ENCODE results near the gene CCT5.
"Not testable (repeated sequence)": the region's sequence is repeated elsewhere in the genome, so short reads cannot be mapped to it uniquely, and the experiment has no call there.

The CCT5 gene

DNA sequence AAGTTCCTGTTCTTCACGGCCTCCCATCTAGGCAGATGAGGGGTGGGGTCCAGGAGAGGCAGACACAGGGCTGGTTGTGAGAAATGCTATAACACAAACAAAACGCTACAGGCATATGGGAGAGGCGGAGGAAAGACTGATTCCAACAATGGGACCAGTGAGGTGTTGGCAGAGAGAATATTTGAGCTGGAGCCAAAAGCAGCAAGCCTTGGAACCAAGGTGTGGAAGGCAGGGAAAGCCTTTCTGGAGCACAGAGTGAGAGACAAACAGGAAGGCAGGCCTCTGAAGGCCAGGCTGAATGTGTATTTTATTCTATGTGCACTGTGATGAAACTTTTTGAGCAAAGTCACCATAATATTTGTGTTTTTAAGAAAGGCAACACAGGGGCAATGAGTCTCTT lies 3.3 kb upstream of the CCT5 start:
- no peak for DNase-seq (ENCODE audit: low read depth)

DNA sequence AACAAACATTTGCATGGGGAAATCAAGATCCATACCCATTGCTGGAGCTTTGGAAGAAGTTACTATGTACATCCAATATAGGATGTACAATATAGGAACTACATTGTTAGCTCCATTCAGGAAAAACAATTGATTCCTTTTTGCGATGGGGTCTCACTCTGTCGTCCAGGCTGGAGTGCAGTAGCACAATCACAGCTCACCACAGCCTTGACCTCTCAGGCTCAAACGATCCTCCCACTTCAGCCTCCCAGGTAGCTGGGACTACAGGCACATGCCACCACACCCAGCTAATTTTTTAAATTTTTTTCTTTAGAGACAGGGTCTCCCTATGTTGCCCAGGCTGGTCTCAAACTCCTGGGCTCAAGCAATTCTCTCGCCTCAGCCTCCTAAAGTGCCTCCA lies 2.9 kb upstream of the CCT5 start:
- DNase-seq (ENCODE audit: low read depth), result not testable (repeated sequence)

DNA sequence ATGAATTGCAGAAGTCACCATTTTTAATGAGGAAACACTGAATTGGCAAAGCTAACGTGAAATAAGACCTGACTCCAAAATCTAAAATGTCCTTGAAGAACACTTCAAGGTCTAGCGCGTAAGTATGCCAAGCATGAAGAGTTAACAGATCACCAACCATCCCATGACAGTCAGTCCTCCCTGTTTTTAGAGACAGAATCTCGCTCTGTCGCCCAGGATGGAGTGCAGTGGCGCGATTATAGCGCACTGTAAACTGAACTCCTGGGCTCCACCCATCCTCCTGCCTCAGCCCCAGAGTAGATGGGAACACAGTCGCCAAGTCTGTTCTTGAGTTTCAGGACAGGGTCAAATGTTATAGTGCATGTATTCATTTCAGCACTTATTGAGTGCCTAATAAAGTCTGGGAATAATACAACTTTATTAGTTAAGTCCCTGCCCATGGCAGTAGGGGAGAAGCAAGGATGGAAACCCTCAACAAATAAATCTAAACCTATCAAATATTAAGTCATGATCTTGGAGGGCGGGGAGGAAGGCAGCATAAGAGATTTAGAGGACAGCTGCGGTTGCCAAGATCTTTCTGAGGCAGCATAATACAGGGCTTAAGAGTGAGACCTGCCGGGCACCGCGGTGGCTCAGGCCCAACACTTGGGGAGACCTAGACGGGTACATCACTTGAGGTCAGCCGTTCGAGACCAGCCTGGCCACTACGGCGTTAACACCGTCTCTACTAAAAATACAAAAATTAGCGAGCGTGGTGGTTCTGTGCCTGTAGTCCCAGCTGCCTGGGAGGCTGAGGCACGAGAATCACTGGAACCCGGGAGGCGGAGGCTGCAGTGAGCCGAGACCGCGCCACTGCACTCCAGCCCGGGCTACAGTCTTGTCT lies 1.5 kb upstream of the CCT5 start:
- no peak for DNase-seq (ENCODE audit: low read depth)

DNA sequence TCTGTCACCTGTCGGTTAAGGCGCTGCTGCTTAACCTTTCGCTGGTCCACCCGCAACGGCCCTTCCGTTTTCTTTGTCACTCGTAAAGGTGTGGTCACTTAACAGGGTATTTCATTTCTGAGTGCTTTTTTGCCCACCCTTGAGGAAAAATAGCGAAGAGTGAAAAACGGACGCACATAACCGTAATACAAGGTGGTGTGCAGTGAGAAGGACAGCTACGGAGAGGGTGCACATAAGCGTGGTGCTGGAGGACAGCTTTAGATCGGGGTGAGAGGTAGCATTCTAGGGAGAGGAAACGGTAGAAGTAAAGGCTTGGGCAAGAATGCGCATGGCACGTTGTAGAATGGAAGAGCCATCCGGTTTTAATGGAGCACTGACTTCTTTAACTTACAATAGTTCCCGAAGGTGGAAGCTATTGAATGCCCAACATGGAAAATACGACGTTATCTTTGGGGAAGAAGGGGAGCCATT lies 761 bp downstream of the CCT5 start:
- peak; percentile 3 for DNase-seq (ENCODE audit: low read depth)

DNA sequence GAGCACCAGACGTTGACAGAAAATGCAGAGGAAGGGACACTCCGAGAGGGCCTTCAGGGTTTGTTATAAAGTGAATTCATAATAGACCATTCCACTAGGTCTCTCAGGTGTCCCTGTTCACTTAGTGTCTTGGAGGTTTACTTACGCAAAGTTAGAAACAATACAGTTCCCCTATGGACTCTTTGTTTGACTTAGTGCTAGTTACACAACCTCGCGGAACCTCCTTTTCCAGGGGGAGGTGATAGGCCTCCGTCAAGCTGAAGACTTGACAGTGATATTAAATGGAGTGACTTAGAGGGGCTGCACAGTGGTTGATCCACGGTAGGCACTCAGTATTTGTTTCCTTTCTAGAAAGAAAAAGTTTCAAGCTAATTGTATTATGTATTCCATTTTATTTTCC lies 1.3 kb downstream of the CCT5 start:
- DNase-seq (ENCODE audit: low read depth), result no peak

DNA sequence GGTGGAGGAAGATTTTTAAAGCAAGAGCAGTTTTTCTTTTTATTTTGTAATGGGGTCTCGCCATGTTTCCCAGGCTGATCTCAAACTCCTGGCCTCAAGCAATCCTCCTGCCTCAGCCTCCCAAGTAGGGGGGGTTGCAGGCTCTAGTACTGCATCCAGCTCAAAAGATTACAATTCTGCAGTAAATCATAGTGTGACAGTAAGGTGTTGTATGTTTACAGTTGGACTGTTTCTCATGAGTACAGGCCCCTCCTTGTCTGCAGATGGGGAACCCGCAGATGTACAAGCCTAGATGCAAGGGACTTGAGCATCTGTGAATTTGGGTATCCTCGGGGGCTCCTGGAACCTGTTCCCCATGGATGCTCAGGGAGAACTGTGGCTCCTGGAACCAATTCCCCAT lies 3.3 kb downstream of the CCT5 start:
- DNase-seq (ENCODE audit: low read depth), result no peak

DNA sequence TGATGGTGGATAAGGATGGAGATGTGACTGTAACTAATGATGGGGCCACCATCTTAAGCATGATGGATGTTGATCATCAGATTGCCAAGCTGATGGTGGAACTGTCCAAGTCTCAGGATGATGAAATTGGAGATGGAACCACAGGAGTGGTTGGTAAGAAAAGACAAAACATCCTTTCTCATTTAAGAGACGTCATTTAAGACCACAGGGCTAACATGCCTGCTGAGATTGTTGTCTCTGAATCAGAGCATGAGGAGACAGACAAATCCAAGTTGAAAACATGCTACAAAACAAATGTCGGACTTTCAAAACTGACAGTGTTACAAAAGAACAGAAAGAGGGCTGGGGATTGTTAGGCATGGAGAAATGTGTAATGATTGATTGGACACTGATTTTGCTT lies 4.6 kb downstream of the CCT5 start:
- DNase-seq (ENCODE audit: low read depth), result no peak

DNA sequence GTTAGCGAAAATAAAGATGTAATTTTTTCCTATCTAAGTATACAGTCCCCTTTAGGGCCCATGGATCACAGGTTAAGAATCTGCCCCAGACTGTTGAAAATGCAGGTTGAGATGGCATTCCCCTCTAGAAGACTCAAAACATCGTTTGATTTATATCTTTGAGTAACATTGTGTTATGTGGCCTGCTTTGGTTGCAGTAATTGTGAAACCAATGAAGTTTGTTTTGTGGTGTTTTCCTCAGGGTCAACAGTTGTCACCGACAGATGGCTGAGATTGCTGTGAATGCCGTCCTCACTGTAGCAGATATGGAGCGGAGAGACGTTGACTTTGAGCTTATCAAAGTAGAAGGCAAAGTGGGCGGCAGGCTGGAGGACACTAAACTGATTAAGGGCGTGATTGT lies 7.8 kb downstream of the CCT5 start:
- DNase-seq (ENCODE audit: low read depth), result no peak

DNA sequence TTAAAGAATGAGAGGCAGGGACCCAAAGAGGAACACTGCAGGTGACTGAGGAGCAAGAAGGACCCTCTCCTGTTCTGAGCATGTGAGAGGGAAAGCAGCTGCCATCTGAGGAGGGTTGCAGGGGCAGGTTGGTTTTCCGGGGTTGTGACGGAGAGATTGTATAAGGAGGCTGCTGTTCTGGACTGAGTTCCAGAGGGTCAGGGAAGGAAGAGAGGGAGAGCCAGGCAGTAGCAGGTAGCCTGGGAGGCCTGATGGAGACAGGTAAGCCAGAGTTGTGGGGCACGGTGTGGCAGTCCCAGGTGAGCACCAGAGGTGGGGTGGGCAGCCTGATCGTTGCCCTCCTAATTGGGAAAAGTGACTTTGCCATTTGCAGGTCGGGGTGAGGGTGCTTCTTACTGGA lies 9.8 kb downstream of the CCT5 start:
- DNase-seq (ENCODE audit: low read depth), result no peak

DNA sequence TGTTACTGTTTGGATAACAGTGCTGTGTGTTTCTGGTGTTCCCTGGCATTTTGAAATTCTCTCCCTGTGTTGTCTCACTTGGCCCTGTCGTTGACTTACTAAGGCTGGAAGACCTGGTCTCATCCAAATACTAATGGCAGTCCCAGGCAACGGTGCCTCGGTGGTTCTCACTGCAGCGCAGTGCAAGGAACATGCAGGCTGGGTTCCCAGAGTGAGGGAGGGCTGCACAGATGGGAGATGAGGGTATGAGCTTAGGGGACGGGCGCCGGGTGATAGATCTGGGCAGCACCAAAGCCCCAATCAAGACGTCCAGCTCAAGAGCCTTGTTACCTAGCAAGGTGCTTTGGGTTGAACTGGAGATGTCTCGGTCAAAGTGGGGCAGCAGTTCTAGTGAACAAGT lies 11.0 kb downstream of the CCT5 start:
- DNase-seq (ENCODE audit: low read depth), result no peak

DNA sequence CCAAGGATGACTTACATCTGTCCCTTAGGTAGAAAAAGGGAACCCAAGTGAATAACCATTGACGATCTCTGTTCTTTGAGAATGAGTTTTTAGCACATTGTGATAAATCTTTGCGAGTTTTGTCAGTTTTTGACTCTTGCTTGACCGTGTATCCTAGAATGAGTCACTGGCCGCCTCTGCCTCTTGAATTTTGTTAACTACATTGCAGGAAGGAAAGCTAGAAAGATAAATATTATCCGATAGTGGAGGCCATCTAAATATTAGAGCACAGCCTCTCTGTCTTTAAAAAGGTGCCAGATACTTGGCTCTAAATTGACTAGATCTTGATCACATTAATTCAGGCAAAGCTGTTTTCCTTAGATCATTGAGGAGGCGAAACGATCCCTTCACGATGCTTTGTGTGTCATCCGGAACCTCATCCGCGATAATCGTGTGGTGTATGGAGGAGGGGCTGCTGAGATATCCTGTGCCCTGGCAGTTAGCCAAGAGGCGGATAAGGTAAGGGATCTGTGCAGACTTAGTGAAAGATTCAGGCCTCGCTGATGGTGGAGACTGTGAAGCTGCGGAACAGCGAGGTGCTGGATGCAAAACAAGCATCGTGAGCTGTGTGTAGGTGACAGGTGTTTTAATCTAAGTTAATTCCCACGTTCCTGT lies 12.2 kb downstream of the CCT5 start:
- DNase-seq (ENCODE audit: low read depth), result no peak

DNA sequence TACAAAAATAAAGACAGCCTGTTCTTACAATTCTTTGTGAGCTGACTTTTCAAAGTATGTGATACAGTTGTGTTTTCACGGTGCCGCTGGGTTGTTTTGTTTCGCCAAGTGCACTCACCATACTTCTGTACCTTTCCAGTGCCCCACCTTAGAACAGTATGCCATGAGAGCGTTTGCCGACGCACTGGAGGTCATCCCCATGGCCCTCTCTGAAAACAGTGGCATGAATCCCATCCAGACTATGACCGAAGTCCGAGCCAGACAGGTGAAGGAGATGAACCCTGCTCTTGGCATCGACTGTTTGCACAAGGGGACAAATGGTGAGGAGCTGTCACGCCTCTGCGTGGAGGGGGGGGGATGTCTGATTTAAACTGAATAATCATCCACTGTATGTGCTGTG lies 12.9 kb downstream of the CCT5 start:
- no peak for DNase-seq (ENCODE audit: low read depth)

DNA sequence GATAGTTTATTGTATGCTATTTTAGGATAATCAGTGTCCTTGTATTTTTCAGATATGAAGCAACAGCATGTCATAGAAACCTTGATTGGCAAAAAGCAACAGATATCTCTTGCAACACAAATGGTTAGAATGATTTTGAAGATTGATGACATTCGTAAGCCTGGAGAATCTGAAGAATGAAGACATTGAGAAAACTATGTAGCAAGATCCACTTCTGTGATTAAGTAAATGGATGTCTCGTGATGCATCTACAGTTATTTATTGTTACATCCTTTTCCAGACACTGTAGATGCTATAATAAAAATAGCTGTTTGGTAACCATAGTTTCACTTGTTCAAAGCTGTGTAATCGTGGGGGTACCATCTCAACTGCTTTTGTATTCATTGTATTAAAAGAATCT lies 14.5 kb downstream of the CCT5 start:
- no peak for DNase-seq (ENCODE audit: low read depth)

DNA sequence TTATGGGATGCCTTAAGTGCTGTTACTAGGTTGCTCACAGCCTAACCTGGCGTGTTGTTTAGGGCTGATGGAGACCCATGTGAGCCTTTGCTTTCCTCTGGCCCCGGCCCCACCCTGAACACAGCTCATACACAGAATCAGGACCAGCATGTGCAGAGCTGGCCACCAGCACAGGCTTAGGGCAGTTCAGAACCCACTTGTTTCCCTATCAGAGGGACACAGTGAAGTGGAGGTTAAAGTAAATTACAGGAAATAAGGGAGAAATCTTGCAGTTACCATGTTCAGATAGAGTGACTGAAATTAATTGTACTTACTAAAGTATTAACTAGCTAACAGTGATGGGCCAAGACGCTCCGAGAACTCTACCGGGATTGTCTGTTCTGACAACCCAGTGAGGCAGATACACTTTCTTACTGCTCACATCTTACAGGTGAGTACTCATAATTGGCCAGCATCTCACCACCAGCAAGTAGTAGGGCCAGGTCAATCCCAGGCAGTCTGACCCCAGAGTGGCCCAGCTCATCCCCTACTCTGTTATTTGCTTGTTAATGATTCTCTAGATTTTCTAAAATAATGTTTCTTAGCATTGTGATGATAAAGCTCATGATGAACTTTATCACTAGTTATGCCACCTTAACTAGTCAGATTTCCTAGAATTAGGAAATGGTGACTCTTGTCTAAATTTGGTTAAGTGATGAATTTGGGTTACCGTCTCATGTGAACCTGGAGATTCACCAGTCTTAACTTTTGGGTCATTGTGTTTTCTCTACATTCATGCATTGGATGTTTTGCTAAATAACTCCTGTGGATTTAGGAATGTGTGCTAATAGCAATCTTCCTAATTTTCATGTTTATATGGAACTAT lies 15.4 kb downstream of the CCT5 start:
- DNase-seq (ENCODE audit: low read depth), result no peak

DNA sequence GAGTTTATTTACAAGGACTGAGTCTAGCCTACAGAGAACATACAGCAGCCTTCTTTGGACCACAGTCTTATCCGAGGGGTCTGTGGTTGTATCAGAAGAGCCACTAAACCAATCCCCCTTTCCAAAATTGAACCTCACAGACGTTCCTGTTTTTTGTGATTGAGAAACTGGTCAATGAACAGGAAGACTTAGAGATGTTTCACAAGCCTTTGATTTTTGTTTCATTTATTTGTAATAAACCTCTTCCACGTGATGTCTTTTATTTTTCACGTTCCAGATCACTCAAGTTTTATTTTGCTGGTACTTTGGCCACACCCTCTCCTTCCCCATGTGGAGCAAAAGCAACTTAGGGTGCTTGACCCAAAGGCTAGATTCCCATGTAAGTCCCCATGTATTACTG lies 16.1 kb downstream of the CCT5 start:
- DNase-seq (ENCODE audit: low read depth), result no peak

DNA sequence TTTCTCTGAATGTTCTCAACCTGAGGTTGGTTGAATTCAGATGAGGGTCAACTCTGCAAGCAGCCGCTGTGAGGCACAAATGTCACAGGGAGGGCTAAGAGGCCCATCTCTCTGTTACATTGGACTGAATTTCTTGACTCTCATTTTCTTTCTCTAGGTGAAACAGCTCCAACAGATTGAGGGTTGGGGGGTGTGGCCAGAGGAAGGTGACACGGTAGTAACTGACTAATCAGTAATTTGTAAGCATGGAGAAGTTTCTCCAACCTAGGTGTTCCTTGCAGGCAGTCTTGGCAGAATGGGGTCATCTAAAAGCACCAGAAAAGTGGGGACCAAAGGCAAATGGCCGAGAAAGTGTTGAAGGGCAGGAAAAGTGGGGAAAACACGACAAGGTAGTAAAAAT lies 16.8 kb downstream of the CCT5 start:
- DNase-seq (ENCODE audit: low read depth), result no peak

DNA sequence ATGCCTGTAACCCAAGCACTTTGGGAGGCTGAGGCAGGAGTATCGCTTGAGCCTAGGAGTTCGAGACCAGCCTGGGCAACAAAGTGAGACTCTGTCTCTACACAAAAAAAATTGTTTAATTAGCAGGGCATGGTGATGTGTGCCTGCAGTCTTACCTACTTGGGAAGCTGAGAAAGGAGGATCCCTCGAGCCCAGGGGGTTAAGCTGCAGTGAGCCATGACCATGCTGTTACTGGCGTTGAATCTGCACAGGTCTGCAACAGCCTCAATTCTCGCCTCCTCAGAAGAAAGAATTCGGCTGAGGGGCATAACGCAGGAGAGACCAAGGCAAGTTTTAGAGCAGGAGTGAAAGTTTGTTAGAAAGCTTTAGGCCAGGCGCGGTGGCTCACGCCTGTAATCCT lies 18.0 kb downstream of the CCT5 start:
- no peak for DNase-seq (ENCODE audit: low read depth)

DNA sequence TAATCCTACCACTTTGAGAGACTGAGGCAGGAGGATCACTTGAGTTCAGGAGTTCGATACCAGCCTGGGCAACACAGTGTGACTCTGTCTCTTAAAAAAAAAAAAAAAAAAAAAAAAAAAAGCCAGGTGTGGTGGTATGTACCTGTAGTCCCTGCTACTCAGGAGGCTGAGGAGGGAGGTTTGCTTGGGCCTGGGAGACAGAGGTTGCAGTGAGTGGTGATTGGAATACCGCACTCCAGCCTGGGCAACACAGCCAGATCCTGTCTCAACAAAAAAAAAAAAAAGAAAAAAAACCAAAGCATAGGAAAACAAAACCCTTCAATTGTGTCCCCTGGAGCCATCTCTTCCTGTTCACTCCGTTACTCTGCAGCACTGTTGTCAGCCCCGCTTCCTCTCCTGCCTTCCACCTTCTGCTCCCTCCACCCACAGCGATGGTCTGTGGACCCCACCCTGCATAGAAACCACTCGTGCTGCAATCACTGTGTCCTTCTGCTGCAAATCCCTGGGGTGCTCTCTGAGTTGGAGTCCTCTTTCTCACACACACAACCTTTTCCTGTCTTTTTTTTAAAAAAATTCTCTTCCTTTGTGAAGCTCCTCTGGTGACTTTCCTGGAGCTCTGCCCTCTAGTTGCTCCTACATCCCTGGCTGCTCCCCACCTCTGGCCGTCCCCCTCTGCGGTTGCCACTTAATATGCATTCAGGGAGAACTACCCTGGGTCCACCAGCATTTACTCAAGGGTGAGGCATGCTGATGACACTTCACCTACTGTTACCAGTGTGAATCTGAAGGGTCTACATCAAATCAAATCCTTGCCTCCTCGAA lies 22.2 kb downstream of the CCT5 start:
- no peak for DNase-seq (ENCODE audit: low read depth)

DNA sequence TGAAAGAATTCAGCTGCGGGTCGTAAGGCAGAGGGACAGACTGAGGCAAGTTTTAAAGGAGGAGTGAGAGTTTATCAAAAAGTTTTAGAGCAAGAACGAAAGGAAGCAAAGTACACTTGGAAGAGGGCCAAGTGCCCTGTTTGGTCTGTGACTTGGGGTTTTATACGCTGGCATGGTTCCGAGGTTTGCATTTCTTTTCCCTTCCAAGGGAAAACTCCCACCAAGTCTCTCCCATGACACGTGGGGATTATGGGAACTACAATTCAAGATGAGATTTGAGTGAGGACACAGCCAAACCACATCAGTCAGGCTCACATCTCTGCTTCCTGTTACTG lies 22.8 kb downstream of the CCT5 start:
- DNase-seq (ENCODE audit: low read depth), result not testable (repeated sequence)

DNA sequence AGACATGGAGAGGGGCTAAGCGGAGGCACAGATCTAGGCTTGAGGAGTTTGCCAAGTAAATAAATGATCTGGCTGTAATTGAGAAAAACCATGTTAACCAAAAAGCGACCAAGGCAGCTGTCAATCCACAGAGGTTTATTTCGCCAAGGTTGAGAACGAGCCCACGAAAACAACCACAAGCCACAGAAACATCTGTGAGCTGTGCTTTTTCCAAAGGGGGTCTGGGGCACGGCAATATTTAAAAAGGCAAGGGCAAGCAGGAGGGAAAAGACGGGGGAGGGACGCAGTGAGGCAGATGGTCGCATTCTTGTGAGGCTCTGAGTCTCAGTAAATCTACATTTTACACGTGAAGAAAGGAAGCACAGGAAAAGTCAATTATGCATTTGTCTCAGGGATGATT lies 25.4 kb downstream of the CCT5 start:
- DNase-seq (ENCODE audit: low read depth), result no peak

DNA sequence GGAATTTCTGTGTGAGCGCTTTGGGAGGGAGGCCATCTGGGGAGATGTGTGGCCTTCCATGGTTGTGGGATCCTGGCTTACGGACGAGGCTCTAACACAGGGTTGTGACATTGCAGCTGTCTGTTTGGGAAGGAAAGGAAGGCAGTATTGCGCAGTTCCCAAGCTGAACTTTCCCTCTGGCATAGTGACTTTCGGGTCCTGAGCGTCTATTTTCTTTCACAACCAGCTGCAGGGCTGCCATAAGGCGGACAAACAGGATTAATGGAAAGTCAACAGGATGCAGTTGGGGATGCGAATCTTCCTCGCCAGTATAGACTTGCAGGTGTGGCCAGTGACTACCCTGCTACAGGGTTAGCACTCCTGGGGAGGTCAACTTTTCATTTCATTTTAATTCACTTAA lies 25.9 kb downstream of the CCT5 start:
- DNase-seq (ENCODE audit: low read depth), result no peak

DNA sequence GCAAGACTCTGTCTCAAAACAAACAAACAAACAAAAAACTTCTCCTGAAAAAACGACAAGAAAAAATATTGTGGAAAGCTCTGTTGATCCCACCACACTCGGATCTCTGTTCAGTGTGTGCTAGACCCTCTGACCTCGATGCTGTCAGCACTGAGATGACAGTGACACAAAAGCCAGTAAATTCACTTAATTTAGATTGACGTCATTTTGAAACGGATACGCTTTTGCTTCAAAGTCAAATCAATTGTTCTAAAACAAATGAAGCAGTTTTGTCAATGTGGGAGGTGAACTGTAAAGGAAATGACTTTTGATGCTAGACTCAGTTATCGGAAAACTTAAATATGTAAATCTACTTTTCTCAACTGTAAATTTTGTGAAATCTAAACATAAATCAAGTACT lies 26.6 kb downstream of the CCT5 start:
- no peak for DNase-seq (ENCODE audit: low read depth)
